Right lobe of liver (tissue), 4 donors: ENCODE data around the gene DENND2A.

Experiments
- CTCF ChIP-seq, 4 donors: fragments of 200-600 bp in 3 of 4; fragments of 450-650 bp in 1 of 4; IDR thresholded peaks; one replicate each; pipeline versions ENCODE4 v1.5.1 to v1.8.0; 2016 to 2022; ENCODE audit warnings: antibody characterized with exemption in 4 of 4, mild to moderate bottlenecking in 2 of 4
- POLR2A ChIP-seq: fragments of 450-650 bp; IDR thresholded peaks from one replicate; pipeline ENCODE4 v1.6.1; 2017; ENCODE audit warnings: antibody characterized with exemption, mild to moderate bottlenecking
- donor health status: DM: no; HTN: no; CAD: no.
- donor health status: DM: no; HTN: no; CAD: no.
- donor health status: DM: no; HTN: yes; CAD: no.

GRCh38 chr7:140509789-140510188, 130.8 kb downstream of the DENND2A start:
- no peak for TF ChIP-seq CTCF (IDR thresholded peaks at IDR 0.05)
- TF ChIP-seq POLR2A: no peak
